NCI-H748 (cell line): ENCODE results near the gene CMSS1.
A peak's percentile ranks its signal among the peaks of the same experiment; 100 is the strongest.

ENCODE experiments used
- DNase-seq: peaks from one replicate; lab custom pipeline; 2025; ENCODE audit not compliant: unreplicated experiment; lab: John Stamatoyannopoulos, UW

The CMSS1 gene

GRCh38 chr3:99978221-99978620 is 160.6 kb downstream of the CMSS1 start:
- DNase-seq: no peak

- DNase-seq: no peak
Measured at GRCh38 chr3:99980606-99981005, 162.9 kb downstream of the CMSS1 start.

GRCh38 chr3:99981138-99981537 is 163.5 kb downstream of the CMSS1 start:
- no peak for DNase-seq

- DNase-seq: no peak
Measured at GRCh38 chr3:99982650-99983049, 165.0 kb downstream of the CMSS1 start.

- DNase-seq: no peak
Measured at GRCh38 chr3:99984139-99984538, 166.5 kb downstream of the CMSS1 start.

GRCh38 chr3:99984668-99985067 is 167.0 kb downstream of the CMSS1 start:
- no peak for DNase-seq

- DNase-seq: no peak
Measured at GRCh38 chr3:99990179-99990578, 172.5 kb downstream of the CMSS1 start.

GRCh38 chr3:99997293-99997692 is 179.6 kb downstream of the CMSS1 start:
- no peak for DNase-seq

GRCh38 chr3:99999536-99999935 is 181.9 kb downstream of the CMSS1 start:
- DNase-seq: no peak

- no peak for DNase-seq
Measured at GRCh38 chr3:100001083-100001482, 183.4 kb downstream of the CMSS1 start.

- peak; percentile 35 for DNase-seq
Measured at GRCh38 chr3:100001526-100002270, 184.0 kb downstream of the CMSS1 start.

GRCh38 chr3:100002599-100003350 is 185.1 kb downstream of the CMSS1 start:
- DNase-seq: peak; percentile 4

- DNase-seq: peak; percentile 3
Measured at GRCh38 chr3:100003609-100004503, 186.2 kb downstream of the CMSS1 start.

GRCh38 chr3:100004931-100005330 is 187.3 kb downstream of the CMSS1 start:
- no peak for DNase-seq

GRCh38 chr3:100005665-100006393 is 188.2 kb downstream of the CMSS1 start:
- no peak for DNase-seq

- DNase-seq: no peak
Measured at GRCh38 chr3:100006570-100007271, 189.1 kb downstream of the CMSS1 start.

GRCh38 chr3:100007313-100007712 is 189.7 kb downstream of the CMSS1 start:
- no peak for DNase-seq

- peak; percentile 5 for DNase-seq
Measured at GRCh38 chr3:100008081-100008698, 190.5 kb downstream of the CMSS1 start.

GRCh38 chr3:100009276-100010086 is 191.8 kb downstream of the CMSS1 start:
- DNase-seq: no peak
